ENCODE results near the gene DYNLT1. TPM values are rescaled to one million over a fixed set of nuclear protein-coding genes. Genes with fewer than 3 reads are reported as not detected.
"Not testable (repeated sequence)": the region's sequence is repeated elsewhere in the genome, so short reads cannot be mapped to it uniquely, and the experiment has no call there.

The DYNLT1 gene
- total RNA-seq (2014; rRNA removed; shearing (Covaris generic); ENCODE audit: low replicate concordance) = 147 and 174 TPM in 2 replicates

DNA sequence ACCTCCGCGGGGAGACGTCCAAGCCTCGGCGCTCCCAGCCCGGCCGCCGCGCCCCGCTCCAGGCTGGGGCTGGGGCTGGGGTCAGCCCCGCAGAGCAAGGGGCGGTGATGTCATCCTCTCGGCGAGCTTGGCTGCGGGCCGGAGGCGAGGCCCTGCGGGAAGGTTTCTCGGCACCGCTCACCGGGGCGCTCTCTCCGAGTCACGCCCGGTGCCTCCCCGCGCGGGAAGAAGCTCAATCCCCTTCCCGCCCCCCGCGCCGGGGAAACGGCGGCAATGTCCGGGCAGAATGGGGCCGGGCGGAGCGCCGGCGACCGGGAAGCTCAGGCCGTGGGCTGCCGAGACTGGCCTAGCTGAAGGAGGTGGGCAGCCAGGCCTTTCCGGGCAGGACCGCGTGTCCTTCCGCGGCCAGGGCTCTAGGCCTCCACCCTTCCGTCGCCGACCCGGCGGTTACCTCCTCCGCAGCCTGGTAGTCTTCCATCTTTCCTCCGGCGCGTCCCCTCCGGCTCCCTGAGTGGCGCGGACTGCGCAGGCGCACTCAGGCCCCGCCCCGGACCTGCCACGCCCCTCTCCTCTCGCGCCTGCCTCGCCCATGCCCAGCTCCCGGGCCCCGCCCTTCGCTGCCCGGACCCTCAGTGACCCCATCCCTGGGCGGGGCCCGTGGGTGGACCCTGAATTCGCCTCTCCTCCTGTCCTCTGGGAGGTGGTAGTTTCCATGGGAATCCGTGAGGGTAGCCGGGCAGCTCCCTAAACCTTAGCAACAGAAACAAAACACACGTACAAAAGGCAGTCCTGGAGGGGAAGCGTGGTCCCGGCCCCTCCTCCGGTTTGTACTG lies at the start of gene DYNLT1:
Gene DYNLT1, minus strand, starts transcription at position 513 of the 833 bp plus-strand sequence. Its CDS starts 35 bp downstream, at position 478.
- in situ Hi-C loops (cut with HindIII; ENCODE audit: low pct_unique_long_range_greater_than_20kb, low sequenced_read_pairs) = no loop called here

DNA sequence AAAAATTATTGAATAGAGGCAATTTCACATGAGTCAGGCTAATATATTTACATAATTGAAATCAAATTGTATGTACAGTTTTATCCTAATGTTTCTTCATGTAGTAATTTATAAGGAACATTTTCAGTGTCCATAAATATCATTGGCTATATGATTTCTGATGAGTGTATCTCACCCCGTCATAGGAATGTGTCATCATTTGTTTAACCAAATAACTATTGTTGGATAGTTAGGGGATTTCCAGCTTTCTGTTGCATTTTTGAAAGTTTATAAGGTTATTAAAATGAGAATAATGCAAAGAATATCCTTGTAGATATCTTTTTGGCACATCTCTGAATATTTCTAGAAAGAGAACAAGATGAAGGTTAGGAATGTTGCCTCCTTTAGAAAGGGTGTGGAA lies 44.3 kb upstream of the DYNLT1 start:
- DNase-seq (ENCODE audit: low read depth) = no peak
- in situ Hi-C loops (cut with HindIII; ENCODE audit: low pct_unique_long_range_greater_than_20kb, low sequenced_read_pairs) = no loop called here

More for the DNA sequence above, at the start of gene DYNLT1:
- peak; percentile 97 for DNase-seq (ENCODE audit: low read depth)

DNA sequence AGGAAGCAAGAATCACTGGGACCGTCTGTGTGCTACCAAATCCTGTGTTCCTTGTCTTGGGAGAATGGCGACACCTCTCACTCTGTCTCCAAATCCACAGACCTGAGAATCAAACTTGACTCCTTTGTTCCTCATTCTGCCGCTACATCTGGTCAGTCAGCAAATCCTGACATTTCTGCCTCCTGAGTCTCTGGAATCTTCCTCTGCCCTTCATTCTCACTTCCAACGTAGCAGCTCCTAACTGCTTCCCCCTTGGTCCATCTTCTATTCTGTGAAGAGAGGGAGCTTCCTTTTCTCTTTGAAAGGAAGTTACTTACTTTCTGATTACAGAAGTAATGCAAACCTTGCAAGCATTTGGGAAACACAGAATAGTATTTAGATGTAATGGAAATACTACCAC lies 43.0 kb upstream of the DYNLT1 start:
- in situ Hi-C loops (cut with HindIII; ENCODE audit: low pct_unique_long_range_greater_than_20kb, low sequenced_read_pairs) = no loop called here
- no peak for DNase-seq (ENCODE audit: low read depth)

DNA sequence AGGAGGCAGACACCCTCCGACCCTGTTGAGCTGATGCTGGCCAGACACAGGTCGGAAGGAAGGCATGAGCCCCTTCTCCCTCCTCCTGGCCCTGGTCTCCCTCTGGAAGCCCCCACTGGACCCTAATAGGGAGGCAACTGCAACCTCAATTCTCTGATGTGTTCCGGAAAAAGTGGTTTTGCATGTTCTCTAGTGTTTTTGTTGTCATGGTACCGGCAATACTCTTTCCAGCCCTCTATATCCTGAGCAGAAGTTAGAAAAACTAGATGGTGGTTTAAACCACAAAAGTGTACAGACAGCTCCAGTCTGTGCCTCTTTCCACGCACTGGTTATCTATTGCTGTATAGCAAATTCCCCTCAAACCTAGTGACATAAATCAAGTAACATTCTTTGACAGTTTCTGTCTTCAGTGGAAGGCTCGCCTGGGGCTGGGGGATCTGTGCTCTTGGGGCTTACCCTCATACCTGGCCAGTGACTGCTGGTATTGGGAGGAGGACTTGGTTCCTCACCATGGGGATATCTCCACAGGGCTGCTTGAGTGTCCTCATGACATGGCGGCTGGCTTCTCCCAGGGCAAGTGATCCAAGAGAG lies 42.3 kb upstream of the DYNLT1 start:
- in situ Hi-C loops (cut with HindIII; ENCODE audit: low pct_unique_long_range_greater_than_20kb, low sequenced_read_pairs) = no loop called here
- DNase-seq (ENCODE audit: low read depth) = no peak

DNA sequence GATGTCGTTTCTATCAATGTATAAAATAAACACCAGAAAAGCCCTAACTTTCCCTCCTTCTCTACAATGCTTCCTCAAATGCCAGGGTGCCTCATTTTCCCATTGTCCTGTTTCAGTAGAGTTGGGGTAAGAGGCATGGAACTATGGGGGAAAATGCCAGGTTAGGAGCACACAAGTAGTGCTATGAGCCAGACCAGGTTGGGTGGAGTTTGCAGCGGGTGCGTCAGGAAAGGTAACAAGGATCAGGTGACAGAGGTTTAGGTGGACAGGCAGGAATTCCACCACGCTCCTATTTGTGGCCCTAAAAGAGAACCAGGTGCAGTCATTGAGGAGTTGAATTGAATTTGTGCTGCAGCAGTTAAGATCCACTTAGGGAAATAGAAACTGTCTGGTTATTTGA lies 41.8 kb upstream of the DYNLT1 start:
- DNase-seq (ENCODE audit: low read depth) = no peak
- in situ Hi-C loops (cut with HindIII; ENCODE audit: low pct_unique_long_range_greater_than_20kb, low sequenced_read_pairs) = no loop called here

DNA sequence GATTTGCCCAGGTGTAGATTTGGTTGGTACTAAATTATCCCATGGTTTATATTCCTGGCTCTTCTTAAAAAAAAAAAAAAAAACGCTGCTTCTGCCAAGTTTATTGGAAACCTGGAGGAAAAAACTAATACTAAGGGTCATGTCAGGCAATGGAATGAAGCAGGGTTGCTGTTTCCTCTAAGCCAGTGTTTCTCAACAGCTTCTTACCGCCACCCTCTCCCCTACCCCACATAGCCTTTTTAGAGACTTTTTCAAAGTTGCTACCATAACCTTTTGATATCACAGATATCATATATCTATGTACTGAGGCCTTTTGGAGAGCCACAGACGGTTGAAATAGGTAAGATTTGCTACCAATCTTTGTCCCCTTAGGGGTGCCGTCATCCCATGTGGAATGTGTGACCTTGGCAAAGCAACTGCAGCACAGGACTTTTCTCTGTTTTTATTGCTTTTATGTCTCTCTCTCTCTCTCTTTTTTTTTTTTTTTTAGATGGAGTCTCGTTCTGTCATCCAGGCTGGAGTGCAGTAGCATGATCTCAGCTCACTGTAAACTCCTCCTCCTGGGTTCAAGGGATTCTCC lies 40.3 kb upstream of the DYNLT1 start:
- in situ Hi-C loops (cut with HindIII; ENCODE audit: low pct_unique_long_range_greater_than_20kb, low sequenced_read_pairs) = no loop called here
- no peak for DNase-seq (ENCODE audit: low read depth)

DNA sequence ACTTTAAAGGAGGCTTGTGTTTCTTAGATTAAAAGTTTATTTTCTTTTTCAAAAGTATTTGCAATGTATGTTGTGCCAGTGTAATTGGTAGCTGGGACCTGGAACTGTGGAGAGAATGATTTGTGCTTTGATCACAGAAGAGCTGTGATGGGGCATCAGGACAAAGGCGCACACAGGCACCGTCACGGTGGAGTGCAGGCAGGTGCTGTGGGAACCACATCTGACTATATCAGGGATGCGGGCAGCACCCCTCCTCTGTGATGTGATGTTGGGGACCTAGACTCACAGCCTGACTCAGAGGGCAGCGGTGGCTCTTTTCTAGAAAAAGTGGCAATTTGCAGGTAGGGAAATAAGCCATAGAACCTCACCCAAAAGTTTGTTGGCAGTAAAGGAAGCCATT lies 39.8 kb upstream of the DYNLT1 start:
- no peak for DNase-seq (ENCODE audit: low read depth)
- in situ Hi-C loops (cut with HindIII; ENCODE audit: low pct_unique_long_range_greater_than_20kb, low sequenced_read_pairs) = no loop called here

DNA sequence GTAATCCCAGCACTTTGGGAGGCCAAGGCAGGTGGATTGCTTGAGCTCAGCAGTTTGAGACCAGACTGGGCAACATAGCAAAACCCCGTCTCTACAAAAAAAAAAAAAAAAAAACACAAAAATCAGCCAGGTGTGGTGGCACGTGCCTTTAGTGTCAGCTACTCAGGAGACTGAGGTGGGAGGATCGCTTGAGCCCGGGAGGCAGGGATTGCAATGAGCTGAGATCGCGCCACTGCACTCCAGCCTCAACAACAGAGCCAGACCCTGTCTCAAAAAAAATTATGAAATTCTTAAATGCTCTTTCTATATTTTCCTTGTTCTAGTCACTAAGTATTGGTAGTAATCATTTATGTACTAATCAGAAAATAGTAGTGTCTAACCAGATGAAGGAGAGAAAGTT lies 35.9 kb upstream of the DYNLT1 start:
- no peak for DNase-seq (ENCODE audit: low read depth)
- in situ Hi-C loops (cut with HindIII; ENCODE audit: low pct_unique_long_range_greater_than_20kb, low sequenced_read_pairs) = no loop called here

DNA sequence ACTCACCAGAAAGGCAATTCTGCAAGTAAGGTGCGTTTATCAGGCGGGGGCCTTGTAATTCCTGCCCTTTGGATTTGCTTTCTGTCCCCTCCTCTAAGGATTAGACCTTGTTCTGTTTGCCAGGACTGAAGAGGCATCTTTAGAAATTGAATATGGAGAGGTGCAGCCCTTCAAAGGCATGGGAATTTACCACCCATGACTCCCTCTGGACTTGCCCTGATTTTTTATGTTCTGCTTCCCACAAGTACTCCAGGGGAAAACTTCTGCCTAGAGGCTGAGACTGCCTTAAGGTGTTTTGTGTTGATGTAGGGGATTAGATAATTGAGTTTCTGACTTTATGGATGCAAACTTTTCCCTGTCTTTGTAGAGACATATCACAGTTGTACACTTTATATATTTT lies 35.5 kb upstream of the DYNLT1 start:
- DNase-seq (ENCODE audit: low read depth) = no peak
- in situ Hi-C loops (cut with HindIII; ENCODE audit: low pct_unique_long_range_greater_than_20kb, low sequenced_read_pairs) = no loop called here

DNA sequence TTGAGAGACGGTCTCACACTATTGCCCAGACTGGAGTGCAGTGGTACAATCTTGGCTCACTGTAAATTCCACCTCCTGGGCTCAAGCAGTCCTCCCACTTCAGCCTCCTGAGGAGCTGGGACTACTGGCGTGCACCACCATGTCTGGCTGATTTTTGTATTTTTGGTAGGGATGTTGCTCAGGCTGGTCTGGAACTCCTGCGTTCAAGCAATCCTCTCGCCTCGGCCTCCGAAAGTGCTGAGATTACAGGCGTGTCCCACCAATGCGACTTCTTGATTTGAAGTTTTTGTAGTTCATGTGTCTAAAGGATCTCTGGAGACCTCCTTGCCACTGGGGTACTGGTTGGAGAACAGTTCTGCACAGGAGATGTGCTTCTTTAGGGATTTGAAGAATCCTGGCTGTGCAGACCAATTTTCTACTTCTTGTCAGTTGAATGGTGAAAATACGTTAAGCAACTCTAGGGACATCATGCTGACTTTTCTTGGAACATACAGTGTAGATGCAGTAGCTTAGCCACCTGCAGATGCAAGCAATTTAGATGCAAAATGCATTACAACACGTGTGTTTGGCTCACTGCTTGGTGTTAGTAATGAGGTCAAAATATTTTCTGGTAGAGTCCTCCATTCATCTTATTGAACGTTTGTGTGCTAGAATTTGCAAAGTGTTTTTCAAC lies 33.5 kb upstream of the DYNLT1 start:
- in situ Hi-C loops (cut with HindIII; ENCODE audit: low pct_unique_long_range_greater_than_20kb, low sequenced_read_pairs) = no loop called here
- DNase-seq (ENCODE audit: low read depth) = no peak

DNA sequence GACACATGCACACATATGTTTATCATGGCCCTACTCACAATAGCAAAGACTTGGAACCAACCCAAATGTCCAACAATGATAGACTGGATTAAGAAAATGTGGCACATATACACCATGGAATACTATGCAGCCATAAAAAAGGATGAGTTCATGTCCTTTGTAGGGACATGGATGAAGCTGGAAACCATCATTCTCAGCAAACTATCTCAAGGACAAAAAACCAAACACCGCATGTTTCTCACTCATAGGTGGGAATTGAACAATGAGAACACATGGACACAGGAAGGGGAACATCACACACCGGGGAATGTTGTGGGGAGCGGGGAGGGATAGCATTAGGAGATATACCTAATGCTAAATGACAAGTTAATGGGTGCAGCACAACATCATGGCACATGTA lies 32.6 kb upstream of the DYNLT1 start:
- in situ Hi-C loops (cut with HindIII; ENCODE audit: low pct_unique_long_range_greater_than_20kb, low sequenced_read_pairs); DNase-seq (ENCODE audit: low read depth): not testable (repeated sequence)

DNA sequence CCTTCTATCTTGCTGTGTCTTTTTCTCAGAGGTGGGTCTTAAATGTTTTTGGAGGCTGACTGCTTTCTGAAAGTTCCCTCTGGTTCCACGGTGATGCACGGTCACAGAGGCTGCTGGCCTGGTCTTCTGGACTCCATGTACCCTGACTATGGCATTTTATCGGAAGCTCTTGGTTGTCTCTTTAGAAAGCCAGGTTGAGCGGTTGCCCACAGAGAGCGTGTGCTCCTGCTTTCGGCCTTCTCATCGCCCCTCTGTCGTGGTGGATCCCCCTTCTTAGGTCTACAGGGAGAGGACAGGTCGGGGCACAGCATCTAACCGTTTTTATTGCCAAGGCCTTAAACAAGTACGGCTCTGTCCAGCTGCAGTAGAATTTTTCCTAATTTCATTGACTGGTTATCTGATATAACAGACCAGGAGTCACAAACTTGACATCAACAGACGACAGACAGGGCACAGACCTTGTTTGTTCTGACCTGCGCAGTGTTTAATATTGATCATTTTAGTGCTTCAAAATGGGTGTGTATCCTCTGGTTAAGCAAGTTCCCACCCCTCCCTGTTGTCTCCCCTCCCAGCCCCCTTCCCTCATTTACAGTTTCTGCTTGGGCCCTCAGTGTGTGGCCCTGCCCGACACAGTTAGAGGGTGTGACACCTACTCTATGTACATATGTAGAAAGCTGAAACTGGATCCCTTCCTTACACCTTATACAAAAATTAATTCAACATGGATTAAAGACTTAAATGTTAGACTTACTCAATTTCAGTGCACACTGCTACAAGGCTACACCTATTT lies 30.0 kb upstream of the DYNLT1 start:
- DNase-seq (ENCODE audit: low read depth) = no peak
- in situ Hi-C loops (cut with HindIII; ENCODE audit: low pct_unique_long_range_greater_than_20kb, low sequenced_read_pairs) = no loop called here

DNA sequence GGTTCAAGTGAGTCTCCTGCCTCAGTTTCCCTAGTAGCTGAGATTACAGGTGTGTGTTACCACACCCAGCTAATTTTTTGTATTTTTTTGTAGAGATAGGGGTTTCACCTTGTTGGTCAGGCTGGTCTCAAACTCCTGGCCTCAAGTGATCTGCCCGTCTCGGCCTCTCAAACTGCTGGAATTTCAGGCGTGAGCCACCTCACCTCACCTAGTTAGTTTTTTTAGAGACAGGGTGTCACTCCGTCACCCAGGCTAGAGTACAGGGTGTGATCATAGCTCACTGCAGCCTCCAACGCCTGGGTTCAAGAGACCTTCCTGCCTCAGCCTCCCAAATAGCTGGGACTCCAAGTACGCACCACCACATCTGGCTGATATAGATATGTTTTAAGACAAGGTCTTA lies 28.2 kb upstream of the DYNLT1 start:
- DNase-seq (ENCODE audit: low read depth) = no peak
- in situ Hi-C loops (cut with HindIII; ENCODE audit: low pct_unique_long_range_greater_than_20kb, low sequenced_read_pairs) = no loop called here

DNA sequence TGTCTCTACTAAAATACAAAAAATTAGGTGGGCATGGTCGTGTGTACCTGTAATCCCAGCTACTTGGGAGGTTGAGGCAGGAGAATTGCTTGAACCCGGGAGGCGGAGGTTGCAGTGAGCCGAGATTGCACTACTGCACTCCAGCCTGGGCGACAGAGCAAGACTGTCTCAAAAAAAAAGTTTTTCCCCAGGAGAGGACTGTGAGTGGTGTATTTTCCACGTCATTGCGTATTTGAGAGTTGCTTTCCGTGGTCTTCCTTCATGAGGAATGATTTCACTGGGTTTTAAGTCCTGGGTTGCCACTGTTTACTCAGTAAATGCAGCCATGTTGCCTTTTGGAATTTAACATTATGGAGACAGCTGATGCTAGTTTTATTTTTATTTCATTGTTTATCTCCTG lies 27.6 kb upstream of the DYNLT1 start:
- in situ Hi-C loops (cut with HindIII; ENCODE audit: low pct_unique_long_range_greater_than_20kb, low sequenced_read_pairs); DNase-seq (ENCODE audit: low read depth): not testable (repeated sequence)

DNA sequence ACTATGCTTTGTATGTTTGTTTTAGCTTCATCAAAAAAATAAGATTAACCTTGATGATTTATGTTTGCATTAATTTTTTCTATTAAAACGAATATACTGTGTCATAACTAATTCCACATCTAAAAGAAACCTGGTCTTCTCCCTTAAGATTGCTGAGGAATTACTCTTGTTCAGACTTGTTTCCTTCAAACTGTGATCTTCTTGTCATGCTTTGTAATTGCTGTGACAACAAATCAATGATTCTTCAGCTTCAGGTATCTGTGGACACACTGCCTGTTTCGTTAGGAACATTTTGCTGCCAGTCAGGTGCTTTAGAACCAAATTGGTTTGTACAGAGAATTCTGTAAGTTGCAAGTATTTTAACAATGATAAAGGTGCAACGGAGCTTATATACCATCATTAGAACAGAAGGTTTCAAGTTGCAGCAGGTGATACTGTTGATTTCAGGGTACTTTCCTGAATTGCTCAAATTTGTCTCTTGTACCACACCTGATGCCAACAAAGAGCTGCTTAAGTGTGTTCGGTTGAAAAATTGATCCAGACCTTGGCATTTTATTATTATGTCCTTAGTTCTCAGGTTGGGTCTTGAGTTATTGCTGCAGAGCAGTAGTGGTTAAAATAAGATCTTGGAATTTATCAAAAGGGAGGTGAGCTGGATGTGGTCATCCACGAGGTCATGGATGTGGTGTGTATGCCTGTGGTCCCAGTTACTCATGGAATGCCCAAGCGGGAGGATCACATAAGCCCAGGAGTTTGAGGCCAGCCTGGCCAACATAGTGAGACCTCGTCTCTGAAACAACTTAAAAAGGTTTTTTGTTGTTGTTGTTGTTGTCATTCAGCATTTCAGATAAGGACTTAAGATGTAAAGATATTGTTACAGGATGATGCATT lies 24.8 kb upstream of the DYNLT1 start:
- in situ Hi-C loops (cut with HindIII; ENCODE audit: low pct_unique_long_range_greater_than_20kb, low sequenced_read_pairs) = no loop called here

DNA sequence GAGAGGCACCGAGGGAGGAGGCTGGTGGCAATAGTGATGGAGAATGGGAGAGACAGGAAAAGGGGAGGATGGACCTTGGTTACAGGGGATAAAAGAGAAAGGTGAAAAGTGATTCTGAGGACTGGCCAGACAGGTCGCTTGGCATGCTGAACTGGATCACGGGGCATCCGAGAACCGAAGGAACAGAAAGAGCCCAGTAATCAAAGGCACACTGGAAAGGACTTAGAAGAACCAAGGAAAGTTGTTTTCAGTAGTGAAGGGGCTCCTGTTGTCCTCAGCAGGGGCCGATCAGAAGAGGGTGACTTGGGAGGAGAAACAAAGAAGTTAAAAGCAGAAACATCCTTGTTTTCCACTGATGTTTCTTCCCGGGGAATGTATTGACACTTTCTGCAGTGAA lies 24.2 kb upstream of the DYNLT1 start:
- in situ Hi-C loops (cut with HindIII; ENCODE audit: low pct_unique_long_range_greater_than_20kb, low sequenced_read_pairs) = no loop called here
- no peak for DNase-seq (ENCODE audit: low read depth)

More for the DNA sequence above, 24.8 kb upstream of the DYNLT1 start:
- no peak for DNase-seq (ENCODE audit: low read depth)

DNA sequence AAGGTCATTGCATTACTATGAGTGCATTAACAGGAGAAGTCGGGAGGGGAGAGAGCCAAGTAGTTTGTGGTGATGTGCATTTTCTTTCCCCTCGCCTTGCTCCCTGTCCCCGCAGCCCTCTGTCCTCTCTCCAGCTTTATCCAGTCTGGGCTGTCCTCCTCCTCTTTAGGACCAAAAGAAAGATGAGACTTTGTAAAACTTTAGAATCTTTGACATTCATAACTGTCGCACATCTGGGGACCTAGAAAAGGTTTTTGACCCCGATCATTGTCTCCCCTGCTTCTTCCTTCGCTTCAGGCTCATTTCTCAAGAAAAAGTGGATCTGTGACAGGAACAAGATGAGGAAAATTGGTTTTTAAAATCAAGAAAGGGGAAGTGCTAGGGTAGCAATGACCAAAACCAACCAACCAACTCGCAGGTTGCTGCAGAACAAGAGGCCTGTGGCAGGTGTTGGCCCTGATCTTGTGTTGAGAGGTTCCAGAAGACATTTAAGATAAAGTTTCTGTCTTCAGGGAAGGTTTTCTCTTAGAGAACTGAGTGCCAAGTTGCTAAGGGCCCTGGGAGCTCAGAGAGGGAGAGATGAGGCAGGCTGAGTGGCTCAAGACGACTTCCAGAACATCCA lies 22.9 kb upstream of the DYNLT1 start:
- in situ Hi-C loops (cut with HindIII; ENCODE audit: low pct_unique_long_range_greater_than_20kb, low sequenced_read_pairs) = no loop called here
- DNase-seq (ENCODE audit: low read depth) = no peak

Measured in Caki2 (cell line).